Kidney epithelial cell (primary cell): ENCODE results near the gene SNCG. TPM values are rescaled to one million over a fixed set of nuclear protein-coding genes. Genes with fewer than 3 reads are reported as not detected.

Experiments used
- DNase-seq: peaks from one replicate; pipeline ENCODE4 v3.0.0-alpha.2; 2010; ENCODE audit warnings: low read depth
- H3K27me3 ChIP-seq: 2 replicates; pipeline ENCODE4 v1.6.0; 2011; ENCODE audit warnings: low read length; ENCODE audit not compliant: control insufficient read depth, insufficient read depth
- H3K36me3 ChIP-seq: 2 replicates; pipeline ENCODE4 v1.5.1; 2011; ENCODE audit warnings: low read length; ENCODE audit not compliant: control insufficient read depth, insufficient read depth
- H3K4me3 ChIP-seq: 2 replicates; pipeline ENCODE4 v1.5.1; 2011; ENCODE audit warnings: low read depth, mild to moderate bottlenecking, control low read depth, low read length
- total RNA-seq: library from RNA; depleted of rRNA; stranded (reverse); fragments of >200 nt; gene quantifications from 2 replicates; pipeline ENCODE4 v1.2.3, GENCODE V29; 2015
- TF ChIP-seq, protein P1 (sequence below): IDR thresholded peaks from 2 replicates; pipeline ENCODE4 v1.5.1; 2011; ENCODE audit warnings: mild to moderate bottlenecking, moderate library complexity, low read length, control low read depth, inconsistent platforms; ENCODE audit not compliant: insufficient read depth, poor library complexity, severe bottlenecking

Gene SNCG
- total RNA-seq: 0.21 TPM in 1 of 2 replicates, not detected in the other

DNA sequence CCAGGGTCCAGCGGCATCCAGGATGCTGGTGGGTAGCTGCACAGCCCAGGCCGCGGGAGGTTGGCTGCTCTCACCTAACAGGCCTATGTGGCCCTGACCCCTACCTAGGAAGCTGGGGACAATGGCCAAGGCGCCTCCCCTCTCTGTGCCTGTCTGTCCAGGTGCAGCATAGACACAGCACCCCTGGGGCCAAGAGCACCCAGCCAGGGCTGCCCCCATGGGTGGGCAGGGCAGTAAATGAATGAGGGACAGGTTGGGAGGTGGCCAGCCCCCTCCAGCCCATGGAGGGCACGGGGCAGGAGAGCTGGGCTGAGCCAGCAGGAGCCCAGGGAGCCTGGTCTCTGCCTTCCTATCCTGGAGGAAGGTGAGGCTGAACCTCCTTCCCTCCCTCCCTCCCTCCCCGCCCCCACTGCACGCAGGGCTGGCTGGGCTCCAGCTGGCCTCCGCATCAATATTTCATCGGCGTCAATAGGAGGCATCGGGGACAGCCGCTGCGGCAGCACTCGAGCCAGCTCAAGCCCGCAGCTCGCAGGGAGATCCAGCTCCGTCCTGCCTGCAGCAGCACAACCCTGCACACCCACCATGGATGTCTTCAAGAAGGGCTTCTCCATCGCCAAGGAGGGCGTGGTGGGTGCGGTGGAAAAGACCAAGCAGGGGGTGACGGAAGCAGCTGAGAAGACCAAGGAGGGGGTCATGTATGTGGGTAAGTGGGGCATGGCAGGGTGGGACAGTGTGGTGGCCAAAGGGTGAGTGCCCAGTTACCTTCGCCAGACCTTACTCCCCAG, at the start of gene SNCG:
TSS of gene SNCG (plus strand) at position 484 of the 785 bp plus-strand sequence. CDS start at position 583, 99 bp downstream.
- Histone ChIP-seq H3K36me3 (no peaks in the 10 kb centered on the region), H3K27me3 (no peaks in the 10 kb centered on the region), H3K4me3 (no peak within 1 kb of the TSS)
- DNase-seq: no peak
- TF ChIP-seq, protein P1, sequence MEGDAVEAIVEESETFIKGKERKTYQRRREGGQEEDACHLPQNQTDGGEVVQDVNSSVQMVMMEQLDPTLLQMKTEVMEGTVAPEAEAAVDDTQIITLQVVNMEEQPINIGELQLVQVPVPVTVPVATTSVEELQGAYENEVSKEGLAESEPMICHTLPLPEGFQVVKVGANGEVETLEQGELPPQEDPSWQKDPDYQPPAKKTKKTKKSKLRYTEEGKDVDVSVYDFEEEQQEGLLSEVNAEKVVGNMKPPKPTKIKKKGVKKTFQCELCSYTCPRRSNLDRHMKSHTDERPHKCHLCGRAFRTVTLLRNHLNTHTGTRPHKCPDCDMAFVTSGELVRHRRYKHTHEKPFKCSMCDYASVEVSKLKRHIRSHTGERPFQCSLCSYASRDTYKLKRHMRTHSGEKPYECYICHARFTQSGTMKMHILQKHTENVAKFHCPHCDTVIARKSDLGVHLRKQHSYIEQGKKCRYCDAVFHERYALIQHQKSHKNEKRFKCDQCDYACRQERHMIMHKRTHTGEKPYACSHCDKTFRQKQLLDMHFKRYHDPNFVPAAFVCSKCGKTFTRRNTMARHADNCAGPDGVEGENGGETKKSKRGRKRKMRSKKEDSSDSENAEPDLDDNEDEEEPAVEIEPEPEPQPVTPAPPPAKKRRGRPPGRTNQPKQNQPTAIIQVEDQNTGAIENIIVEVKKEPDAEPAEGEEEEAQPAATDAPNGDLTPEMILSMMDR: no peak

- no peak overlapping the region for H3K4me3 ChIP-seq
- no peaks in the 10 kb centered on the region for H3K27me3 ChIP-seq
- TF ChIP-seq, protein P1: no peak
- no peaks in the 10 kb centered on the region for H3K36me3 ChIP-seq
- no peak for DNase-seq
Observed at GRCh38 chr10:86914734-86915133, 43.7 kb upstream of the SNCG start.

DNA sequence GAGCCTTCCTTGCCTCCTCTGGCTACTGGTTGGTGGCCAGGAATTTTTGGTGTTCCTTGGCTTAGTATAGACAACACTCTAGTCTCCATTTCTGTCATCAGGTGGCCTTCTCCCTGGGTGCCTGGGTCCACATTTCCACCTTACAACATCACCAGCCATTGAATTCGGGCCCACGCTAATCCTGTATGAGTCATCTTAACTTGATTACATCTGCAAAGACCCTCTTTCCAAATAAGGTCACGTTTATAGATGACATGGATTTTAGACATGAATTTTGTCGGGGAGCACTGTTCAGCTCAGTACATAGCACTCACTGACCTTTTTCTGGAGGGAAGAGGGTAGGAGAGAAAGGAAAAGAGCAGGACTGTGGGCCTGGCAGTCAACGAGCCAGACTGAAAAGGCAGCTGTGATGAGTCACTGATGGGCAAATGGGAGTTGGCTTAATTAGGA, 40.4 kb upstream of the SNCG start:
- Histone ChIP-seq H3K36me3 (no peaks in the 10 kb centered on the region), H3K27me3 (no peaks in the 10 kb centered on the region), H3K4me3 (no peak overlapping the region)
- TF ChIP-seq, protein P1: no peak
- no peak for DNase-seq

DNA sequence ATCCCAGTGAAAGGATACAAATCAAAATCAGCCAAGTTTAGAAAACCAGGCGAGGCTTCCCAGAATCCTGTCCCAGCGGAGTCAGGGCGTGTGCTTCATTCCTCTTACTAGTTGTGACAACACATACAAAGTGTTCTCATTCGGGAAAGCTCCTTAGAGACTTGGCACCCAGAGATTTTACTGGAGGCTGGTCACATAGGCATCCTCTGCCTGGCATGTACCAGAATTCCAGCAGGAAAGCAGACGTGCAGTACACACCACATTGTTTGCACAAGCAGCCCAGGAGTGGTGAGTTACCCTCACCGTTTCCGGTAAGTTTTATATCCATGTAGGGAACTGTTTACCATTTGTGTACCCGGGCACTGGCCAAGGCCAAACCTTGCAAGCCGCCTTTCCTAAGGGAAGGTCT, 35.8 kb upstream of the SNCG start:
- DNase-seq: no peak
- TF ChIP-seq, protein P1: no peak
- no peaks in the 10 kb centered on the region for H3K36me3 ChIP-seq
- no peak overlapping the region for H3K4me3 ChIP-seq
- H3K27me3 ChIP-seq: no peaks in the 10 kb centered on the region

DNA sequence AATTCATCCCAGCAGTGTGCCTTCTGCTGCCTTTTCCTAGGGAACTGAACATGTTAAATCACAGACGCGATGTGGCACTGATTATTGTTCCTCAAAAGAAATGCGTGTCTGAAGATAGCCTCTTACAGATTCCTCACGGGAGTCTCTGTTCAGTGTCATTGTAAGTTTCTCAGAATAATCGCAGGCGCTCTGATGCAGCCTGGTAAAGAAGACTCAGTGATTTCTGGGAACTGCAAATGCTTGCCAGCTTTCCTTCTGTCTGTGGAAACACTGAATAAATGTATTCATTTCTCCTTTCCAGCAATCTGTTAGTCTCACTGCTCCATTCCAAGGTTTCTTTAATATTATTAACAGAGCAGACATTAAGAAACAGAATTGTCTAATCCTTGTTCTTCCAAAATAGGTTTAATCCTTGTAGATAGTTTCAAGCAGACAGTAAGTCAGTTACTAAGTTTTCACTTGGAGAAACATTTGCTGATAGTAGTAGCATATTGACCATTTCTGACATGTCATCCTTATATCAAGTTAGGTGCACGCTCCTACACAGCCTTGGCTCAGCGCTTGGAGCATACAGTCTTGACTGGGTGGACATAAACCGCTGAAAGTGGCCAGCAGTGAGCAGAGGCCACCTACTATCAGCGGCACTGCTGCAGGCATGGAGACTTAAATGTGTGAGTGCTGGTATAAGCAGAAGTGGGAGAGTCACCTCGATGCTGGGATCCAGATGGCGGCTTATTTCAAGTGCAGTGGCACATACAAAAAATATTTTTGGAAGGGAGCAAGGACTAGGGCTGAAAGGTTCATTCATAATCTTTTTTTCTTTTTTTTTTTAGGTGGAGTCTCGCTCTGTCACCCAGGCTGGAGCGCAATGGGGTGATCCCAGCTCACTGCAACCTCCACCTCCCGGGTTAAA, 28.7 kb upstream of the SNCG start:
- no peak for DNase-seq
- Histone ChIP-seq H3K36me3 (no peaks in the 10 kb centered on the region), H3K4me3 (no peak overlapping the region), H3K27me3 (no peaks in the 10 kb centered on the region)
- TF ChIP-seq, protein P1: no peak
